Measurements from ENCODE around the gene IL17RD. TPM values are rescaled to one million over a fixed set of nuclear protein-coding genes. Genes with fewer than 3 reads are reported as not detected.

The IL17RD gene
- total RNA-seq, 1 experiment from 2014 or later, result 3.5 TPM

DNA sequence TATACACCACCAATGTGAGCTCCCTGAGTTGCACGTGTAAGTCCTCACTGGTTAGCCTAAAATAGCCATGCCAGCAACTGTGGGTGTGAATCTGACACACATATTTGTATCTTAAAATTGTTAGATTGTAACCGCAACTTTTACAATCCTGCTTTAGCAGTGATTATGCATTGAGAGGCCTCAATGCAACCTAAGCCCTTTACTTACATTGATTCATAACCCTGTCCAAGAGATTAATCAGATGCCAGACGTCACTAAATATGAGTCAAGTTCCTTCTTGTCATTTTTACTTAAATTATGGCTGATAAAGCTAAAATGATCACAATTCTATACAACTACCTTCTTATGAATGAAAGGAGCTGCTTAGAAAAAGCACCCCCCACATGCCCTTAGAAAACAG is 46.9 kb downstream of the IL17RD start:
- ChIA-PET CTCF (interaction anchor here (0.5 kb wide), 1 partner anchor 100 kb away, joined by 7 read pairs; no protein-coding TSS in a partner anchor), POLR2A (no interaction called here)
- no peak for DNase-seq (ENCODE audit: low read depth, low spot score)

DNA sequence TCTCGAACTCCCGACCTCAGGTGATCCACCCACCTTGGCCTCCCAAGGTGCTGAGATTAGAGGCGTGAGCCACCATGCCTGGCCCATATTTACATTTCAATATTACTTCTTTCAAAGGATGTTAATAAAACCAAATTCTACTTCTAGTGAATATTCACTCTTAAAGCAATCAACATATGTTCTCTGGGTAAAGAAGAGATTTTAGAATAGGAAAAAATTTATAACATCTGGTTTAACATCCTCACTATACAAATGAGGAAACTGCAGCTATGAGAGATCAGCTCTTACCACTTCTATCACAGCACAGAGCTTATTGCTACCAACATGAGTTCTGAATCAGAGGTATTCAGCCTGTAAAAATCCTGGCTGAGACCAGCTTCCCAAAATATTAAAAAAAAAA is 48.7 kb downstream of the IL17RD start:
- Histone ChIP-seq H3K9me3 (ENCODE audit: control insufficient read depth, insufficient read depth, low read depth, low read length) (no peaks in the 10 kb centered on the region), H3K27me3 (ENCODE audit: control insufficient read depth, insufficient read depth, low read length) (no peaks in the 10 kb centered on the region), H3K36me3 (ENCODE audit: control insufficient read depth, insufficient read depth, low read length) (no peaks in the 10 kb centered on the region), H3K27ac (ENCODE audit: low read length) (no peak overlapping the region), H3K4me3 (ENCODE audit: low read depth in 2 of 2, low read length in 2 of 2) (no peak overlapping the region), H3K4me1 (ENCODE audit: control insufficient read depth, insufficient read depth, low read length) (no peaks in the 10 kb centered on the region)
- ChIA-PET POLR2A (interaction anchor here (0.6 kb wide), 1 partner anchor 352 kb away, joined by 3 read pairs; no protein-coding TSS in a partner anchor), CTCF (interaction anchor here (0.7 kb wide), 1 partner anchor 11 kb away, joined by 10 read pairs; no protein-coding TSS in a partner anchor)
- DNase-seq (ENCODE audit: low read depth, low spot score) (no peak), ATAC-seq (no peak)
- in situ Hi-C loops (cut with HindIII; ENCODE audit: low pct_unique_long_range_greater_than_20kb, low sequenced_read_pairs), result no loop called here
- no TSS peak for BruUV-seq (replicated peaks)
- TF ChIP-seq, protein P1, sequence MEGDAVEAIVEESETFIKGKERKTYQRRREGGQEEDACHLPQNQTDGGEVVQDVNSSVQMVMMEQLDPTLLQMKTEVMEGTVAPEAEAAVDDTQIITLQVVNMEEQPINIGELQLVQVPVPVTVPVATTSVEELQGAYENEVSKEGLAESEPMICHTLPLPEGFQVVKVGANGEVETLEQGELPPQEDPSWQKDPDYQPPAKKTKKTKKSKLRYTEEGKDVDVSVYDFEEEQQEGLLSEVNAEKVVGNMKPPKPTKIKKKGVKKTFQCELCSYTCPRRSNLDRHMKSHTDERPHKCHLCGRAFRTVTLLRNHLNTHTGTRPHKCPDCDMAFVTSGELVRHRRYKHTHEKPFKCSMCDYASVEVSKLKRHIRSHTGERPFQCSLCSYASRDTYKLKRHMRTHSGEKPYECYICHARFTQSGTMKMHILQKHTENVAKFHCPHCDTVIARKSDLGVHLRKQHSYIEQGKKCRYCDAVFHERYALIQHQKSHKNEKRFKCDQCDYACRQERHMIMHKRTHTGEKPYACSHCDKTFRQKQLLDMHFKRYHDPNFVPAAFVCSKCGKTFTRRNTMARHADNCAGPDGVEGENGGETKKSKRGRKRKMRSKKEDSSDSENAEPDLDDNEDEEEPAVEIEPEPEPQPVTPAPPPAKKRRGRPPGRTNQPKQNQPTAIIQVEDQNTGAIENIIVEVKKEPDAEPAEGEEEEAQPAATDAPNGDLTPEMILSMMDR (IDR thresholded peaks at IDR 0.05), result no peak
- TF ChIP-seq TCF7L2 (IDR thresholded peaks at IDR 0.05; ENCODE audit: low read depth, low read length), result no peak
- TF ChIP-seq POLR2AphosphoS5 (IDR thresholded peaks at IDR 0.05; ENCODE audit: low read depth, low read length), result no peak
- TF ChIP-seq SIN3A (IDR thresholded peaks at IDR 0.05; ENCODE audit: borderline replicate concordance, insufficient read depth, low read depth, low read length), result no peak
- TF ChIP-seq, protein P2, sequence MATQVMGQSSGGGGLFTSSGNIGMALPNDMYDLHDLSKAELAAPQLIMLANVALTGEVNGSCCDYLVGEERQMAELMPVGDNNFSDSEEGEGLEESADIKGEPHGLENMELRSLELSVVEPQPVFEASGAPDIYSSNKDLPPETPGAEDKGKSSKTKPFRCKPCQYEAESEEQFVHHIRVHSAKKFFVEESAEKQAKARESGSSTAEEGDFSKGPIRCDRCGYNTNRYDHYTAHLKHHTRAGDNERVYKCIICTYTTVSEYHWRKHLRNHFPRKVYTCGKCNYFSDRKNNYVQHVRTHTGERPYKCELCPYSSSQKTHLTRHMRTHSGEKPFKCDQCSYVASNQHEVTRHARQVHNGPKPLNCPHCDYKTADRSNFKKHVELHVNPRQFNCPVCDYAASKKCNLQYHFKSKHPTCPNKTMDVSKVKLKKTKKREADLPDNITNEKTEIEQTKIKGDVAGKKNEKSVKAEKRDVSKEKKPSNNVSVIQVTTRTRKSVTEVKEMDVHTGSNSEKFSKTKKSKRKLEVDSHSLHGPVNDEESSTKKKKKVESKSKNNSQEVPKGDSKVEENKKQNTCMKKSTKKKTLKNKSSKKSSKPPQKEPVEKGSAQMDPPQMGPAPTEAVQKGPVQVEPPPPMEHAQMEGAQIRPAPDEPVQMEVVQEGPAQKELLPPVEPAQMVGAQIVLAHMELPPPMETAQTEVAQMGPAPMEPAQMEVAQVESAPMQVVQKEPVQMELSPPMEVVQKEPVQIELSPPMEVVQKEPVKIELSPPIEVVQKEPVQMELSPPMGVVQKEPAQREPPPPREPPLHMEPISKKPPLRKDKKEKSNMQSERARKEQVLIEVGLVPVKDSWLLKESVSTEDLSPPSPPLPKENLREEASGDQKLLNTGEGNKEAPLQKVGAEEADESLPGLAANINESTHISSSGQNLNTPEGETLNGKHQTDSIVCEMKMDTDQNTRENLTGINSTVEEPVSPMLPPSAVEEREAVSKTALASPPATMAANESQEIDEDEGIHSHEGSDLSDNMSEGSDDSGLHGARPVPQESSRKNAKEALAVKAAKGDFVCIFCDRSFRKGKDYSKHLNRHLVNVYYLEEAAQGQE (IDR thresholded peaks at IDR 0.05; ENCODE audit: insufficient read depth in 1 of 2, low read depth in 2 of 2, low read length in 1 of 2), result no peak
- intact Hi-C loops (cut with micrococcal nuclease; ENCODE audit: unreplicated experiment), result no loop called here

More for the DNA sequence above, 46.9 kb downstream of the IL17RD start:
- intact Hi-C loops (cut with micrococcal nuclease; ENCODE audit: unreplicated experiment), result no loop called here
- H3K27ac ChIP-seq (ENCODE audit: low read length), result no peak overlapping the region
- H3K4me1 ChIP-seq (ENCODE audit: control insufficient read depth, insufficient read depth, low read length), result no peaks in the 10 kb centered on the region
- no peak for TF ChIP-seq TCF7L2 (IDR thresholded peaks at IDR 0.05; ENCODE audit: low read depth, low read length)
- TF ChIP-seq, protein P2 (IDR thresholded peaks at IDR 0.05; ENCODE audit: insufficient read depth in 1 of 2, low read depth in 2 of 2, low read length in 1 of 2), result no peak
- TF ChIP-seq, protein P1 (IDR thresholded peaks at IDR 0.05), result no peak
- no peak for TF ChIP-seq SIN3A (IDR thresholded peaks at IDR 0.05; ENCODE audit: borderline replicate concordance, insufficient read depth, low read depth, low read length)
- no peak for TF ChIP-seq POLR2AphosphoS5 (IDR thresholded peaks at IDR 0.05; ENCODE audit: low read depth, low read length)
- ATAC-seq, result no peak
- H3K9me3 ChIP-seq (ENCODE audit: control insufficient read depth, insufficient read depth, low read depth, low read length), result no peaks in the 10 kb centered on the region
- in situ Hi-C loops (cut with HindIII; ENCODE audit: low pct_unique_long_range_greater_than_20kb, low sequenced_read_pairs), result no loop called here
- BruUV-seq (replicated peaks), result no TSS peak
- no peaks in the 10 kb centered on the region for H3K27me3 ChIP-seq (ENCODE audit: control insufficient read depth, insufficient read depth, low read length)
- no peak overlapping the region for H3K4me3 ChIP-seq (ENCODE audit: low read depth in 2 of 2, low read length in 2 of 2)
- H3K36me3 ChIP-seq (ENCODE audit: control insufficient read depth, insufficient read depth, low read length), result no peaks in the 10 kb centered on the region

Data from Panc1 (cell line).